H1 (cell line): ENCODE measurements around the gene DIP2C.

Experiments used
- ATF3 ChIP-seq: IDR thresholded peaks from 2 replicates; pipeline ENCODE4 v1.6.1; 2011; ENCODE audit warnings: low read depth, mild to moderate bottlenecking, low read length; ENCODE audit not compliant: insufficient read depth
- CHD2 ChIP-seq: IDR thresholded peaks from 2 replicates; pipeline ENCODE4 v1.6.1; 2012; ENCODE audit warnings: low read length, improper control_type of control experiment
- CREB1 ChIP-seq: IDR thresholded peaks from 2 replicates; pipeline ENCODE4 v1.6.1; 2012; ENCODE audit warnings: inconsistent platforms
- CTCF ChIP-seq, 3 experiments: IDR thresholded peaks; 1 replicate in 2 of 3; 2 replicates in 1 of 3; pipeline versions ENCODE4 v1.5.1 to v1.6.1; 2011; ENCODE audit warnings: low read length in 3 of 3, mild to moderate bottlenecking in 3 of 3, inconsistent platforms in 2 of 3, low read depth in 1 of 3, moderate library complexity in 1 of 3; ENCODE audit not compliant: insufficient read depth in 1 of 3; ENCODE audit errors: control extremely low read depth in 1 of 3
- EP300 ChIP-seq, 2 experiments: IDR thresholded peaks; 1 replicate in 1 of 2; 2 replicates in 1 of 2; pipeline ENCODE4 v1.6.1; 2011 to 2012; ENCODE audit warnings: low read depth in 2 of 2, low read length in 2 of 2, mild to moderate bottlenecking in 2 of 2, borderline replicate concordance in 1 of 2, inconsistent platforms in 1 of 2, moderate library complexity in 1 of 2
- JUND ChIP-seq: IDR thresholded peaks from 2 replicates; pipeline ENCODE4 v1.6.1; 2011; ENCODE audit warnings: mild to moderate bottlenecking, improper control_type of control experiment, low read length
- POLR2A ChIP-seq, 2 experiments: IDR thresholded peaks; 1 replicate in 1 of 2; 2 replicates in 1 of 2; pipeline ENCODE4 v1.6.1; 2011; ENCODE audit warnings: low read depth in 2 of 2, low read length in 2 of 2, mild to moderate bottlenecking in 2 of 2; ENCODE audit errors: control extremely low read depth in 1 of 2
- RAD21 ChIP-seq, 2 experiments: IDR thresholded peaks in 1 of 2; conservative IDR thresholded peaks in 1 of 2; 2 replicates each; pipeline ENCODE4 v1.6.1; 2011; ENCODE audit warnings: low read depth in 2 of 2, low read length in 2 of 2, improper control_type of control experiment in 1 of 2, inconsistent platforms in 1 of 2, mild to moderate bottlenecking in 1 of 2, moderate library complexity in 1 of 2
- SUZ12 ChIP-seq: fragments of 200-600 bp; sonication (generic); IDR thresholded peaks from 2 replicates; pipeline ENCODE4 v1.6.1; 2012; ENCODE audit warnings: mild to moderate bottlenecking, inconsistent platforms, low read length, moderate library complexity, mixed read lengths
- TF ChIP-seq, protein P1 (sequence below): IDR thresholded peaks from 2 replicates; pipeline ENCODE4 v1.6.1; 2012; ENCODE audit warnings: inconsistent platforms
- TF ChIP-seq, protein P2 (sequence below): IDR thresholded peaks from 2 replicates; pipeline ENCODE4 v1.6.1; 2011; ENCODE audit warnings: low read length, improper control_type of control experiment

DNA sequence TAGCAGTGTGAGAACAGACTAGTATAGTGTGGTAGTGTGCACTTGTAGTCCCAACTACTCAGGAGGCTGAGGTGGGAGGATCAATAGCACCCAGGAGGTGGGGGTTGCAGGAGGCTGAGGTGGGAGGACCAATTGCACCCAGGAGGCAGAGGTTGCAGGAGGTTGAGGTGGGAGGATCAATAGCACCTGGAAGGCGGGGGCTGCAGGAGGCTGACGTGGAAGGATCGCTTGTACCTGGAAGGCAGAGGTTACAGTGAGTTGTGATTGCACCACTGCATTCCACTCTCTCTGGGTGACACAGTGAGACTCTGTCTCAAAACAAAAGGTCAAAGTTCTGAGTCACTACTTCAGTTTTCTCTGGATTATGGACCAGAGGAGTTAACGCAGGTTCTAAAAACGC lies 22.6 kb upstream of the DIP2C start:
- TF ChIP-seq, protein P1, sequence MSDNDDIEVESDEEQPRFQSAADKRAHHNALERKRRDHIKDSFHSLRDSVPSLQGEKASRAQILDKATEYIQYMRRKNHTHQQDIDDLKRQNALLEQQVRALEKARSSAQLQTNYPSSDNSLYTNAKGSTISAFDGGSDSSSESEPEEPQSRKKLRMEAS, result no peak
- TF ChIP-seq CREB1 (no peak), JUND (no peak), CHD2 (no peak), SUZ12 (no peak), RAD21 (IDR thresholded peaks at IDR 0.05 in 1 of 2, conservative IDR thresholded peaks at IDR 0.05 in 1 of 2; ENCODE audit: low read depth in 2 of 2, low read length in 2 of 2) (no peak), CTCF (IDR thresholded peaks at IDR 0.05; ENCODE audit: control extremely low read depth in 1 of 3, insufficient read depth in 1 of 3, low read depth in 1 of 3, low read length in 3 of 3) (no peak), POLR2A (IDR thresholded peaks at IDR 0.05; ENCODE audit: control extremely low read depth in 1 of 2, low read depth in 2 of 2, low read length in 2 of 2) (no peak), EP300 (IDR thresholded peaks at IDR 0.05; ENCODE audit: borderline replicate concordance in 1 of 2, low read depth in 2 of 2, low read length in 2 of 2) (no peak), ATF3 (no peak)
- TF ChIP-seq, protein P2, sequence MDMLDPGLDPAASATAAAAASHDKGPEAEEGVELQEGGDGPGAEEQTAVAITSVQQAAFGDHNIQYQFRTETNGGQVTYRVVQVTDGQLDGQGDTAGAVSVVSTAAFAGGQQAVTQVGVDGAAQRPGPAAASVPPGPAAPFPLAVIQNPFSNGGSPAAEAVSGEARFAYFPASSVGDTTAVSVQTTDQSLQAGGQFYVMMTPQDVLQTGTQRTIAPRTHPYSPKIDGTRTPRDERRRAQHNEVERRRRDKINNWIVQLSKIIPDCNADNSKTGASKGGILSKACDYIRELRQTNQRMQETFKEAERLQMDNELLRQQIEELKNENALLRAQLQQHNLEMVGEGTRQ, result no peak
